Lung (tissue), 12 donors: Measurements from ENCODE around the gene LMO3. TPM values are rescaled to one million over a fixed set of nuclear protein-coding genes. Genes with fewer than 3 reads are reported as not detected.

Experiments
- ATAC-seq: fragments of 200-7000 bp; cut with Tn5 transposase; one replicate; pipeline ENCODE4 v1.9.1; 2020; ENCODE audit warnings: moderate number of reproducible peaks; ENCODE audit not compliant: insufficient read depth, low FRiP score
- DNase-seq, 3 donors: peaks; one replicate each; pipeline ENCODE4 v3.0.0-alpha.2; 2013 to 2017
- H3K27ac ChIP-seq, 2 donors: one replicate each; pipeline ENCODE4 v1.5.1; 2013; ENCODE audit warnings: mild to moderate bottlenecking in 2 of 2, moderate library complexity in 2 of 2, control low read depth in 1 of 2, inconsistent platforms in 1 of 2, low read depth in 1 of 2, low read length in 1 of 2
- H3K27me3 ChIP-seq, 3 donors: one replicate each; pipeline ENCODE4 v1.5.1; 2013; ENCODE audit warnings: low read length in 2 of 3; ENCODE audit not compliant: control insufficient read depth in 3 of 3, insufficient read depth in 3 of 3
- H3K36me3 ChIP-seq, 4 donors: one replicate each; pipeline ENCODE4 v1.5.1; 2013; ENCODE audit warnings: low read length in 4 of 4, mild to moderate bottlenecking in 1 of 4, moderate library complexity in 1 of 4; ENCODE audit not compliant: control insufficient read depth in 4 of 4, insufficient read depth in 4 of 4
- H3K4me1 ChIP-seq, 5 donors: one replicate each; pipeline ENCODE4 v1.5.1; 2013; ENCODE audit warnings: low read length in 5 of 5, mild to moderate bottlenecking in 2 of 5, moderate library complexity in 1 of 5; ENCODE audit not compliant: control insufficient read depth in 5 of 5, insufficient read depth in 5 of 5
- H3K4me3 ChIP-seq: one replicate; pipeline ENCODE4 v1.5.1; 2013; ENCODE audit warnings: mild to moderate bottlenecking, control low read depth, moderate library complexity
- H3K9ac ChIP-seq, 2 donors: one replicate each; pipeline ENCODE4 v1.5.1; 2013; ENCODE audit warnings: low read length in 2 of 2, control low read depth in 1 of 2; ENCODE audit not compliant: insufficient read depth in 1 of 2
- H3K9me3 ChIP-seq, 4 donors: one replicate each; pipeline ENCODE4 v1.5.1; 2013; ENCODE audit warnings: low read length in 3 of 4, mild to moderate bottlenecking in 1 of 4, moderate library complexity in 1 of 4; ENCODE audit not compliant: control insufficient read depth in 4 of 4, insufficient read depth in 3 of 4
- CTCF ChIP-seq: IDR thresholded peaks from 2 replicates; pipeline ENCODE4 v1.5.1; 2012; ENCODE audit warnings: mild to moderate bottlenecking; ENCODE audit errors: control extremely low read depth, extremely low read depth
- WGBS, 2 donors: extraction: QIAGEN DNeasy Blood & Tissue Kit; methylation state at CpG; one replicate each; pipeline ENCODE4 v1.1.7; 2013; 5-methylcytosine and 5-hydroxymethylcytosine counted together
- polyA plus RNA-seq, 2 donors: library from polyadenylated mRNA; stranded (reverse); fragments of 200-250 nt; gene quantifications; one replicate each; pipeline ENCODE4 v1.2.1, GENCODE V29; 2013
- total RNA-seq, 2 donors: library from RNA; depleted of rRNA in 1 of 2; stranded (reverse); fragments of >200 nt in 1 of 2; gene quantifications; one replicate each; pipeline ENCODE4 v1.2.1, GENCODE V29; 2014 to 2021
- donor health status: control.
- donor health status: control.
- donor health status: Bipolar disorder and iron deficiency.
- donor health status: healthy.
- donor health status: DM: yes; HTN: yes; CAD: no.

LMO3 gene
- total and polyA plus RNA-seq, 4 donors: 54.0 to 176 (median 137) TPM

- no peak for DNase-seq
- no peak overlapping the region for H3K4me3 ChIP-seq
- H3K9ac ChIP-seq: no peak overlapping the region
- no peaks in the 10 kb centered on the region for H3K27me3 ChIP-seq
- peaks cover 0 to 2% (median 0%) of the 10 kb centered on the region in 5 donors for H3K4me1 ChIP-seq
- no peak for TF ChIP-seq CTCF
- no peak for ATAC-seq
- H3K9me3 ChIP-seq: no peaks in the 10 kb centered on the region
- H3K27ac ChIP-seq: no peak overlapping the region
- no peaks in the 10 kb centered on the region for H3K36me3 ChIP-seq
These were observed 99.6 kb downstream of the LMO3 start for GRCh38 chr12:16506394-16506793.

- H3K27ac ChIP-seq: no peak overlapping the region
- DNase-seq (no peak), ATAC-seq (no peak)
- H3K36me3 ChIP-seq: no peaks in the 10 kb centered on the region
- H3K4me3 ChIP-seq: no peak overlapping the region
- H3K9ac ChIP-seq: no peak overlapping the region
- no peaks in the 10 kb centered on the region for H3K27me3 ChIP-seq
- TF ChIP-seq CTCF: no peak
- no peaks in the 10 kb centered on the region for H3K9me3 ChIP-seq
- no peaks in the 10 kb centered on the region for H3K4me1 ChIP-seq
- 68 to 91% methylated on average over 1 of the region's 1 CpG for WGBS, 2 donors
These were observed 101.8 kb downstream of the LMO3 start for GRCh38 chr12:16504200-16504599.

GRCh38 chr12:16499611-16500010 lies 106.4 kb downstream of the LMO3 start:
- Histone ChIP-seq H3K9me3 (no peaks in the 10 kb centered on the region), H3K27ac (no peak overlapping the region), H3K36me3 (no peaks in the 10 kb centered on the region), H3K9ac (no peak overlapping the region), H3K4me1 (no peaks in the 10 kb centered on the region), H3K4me3 (no peak overlapping the region), H3K27me3 (no peaks in the 10 kb centered on the region)
- TF ChIP-seq CTCF: no peak
- no peak for ATAC-seq
- 63 to 75% methylated on average over 7 of the region's 7 CpGs for WGBS, 2 donors
- no peak for DNase-seq
